ENCODE measurements around the gene ADAMTS2.

ADAMTS2 gene

GRCh38 chr5:179260324-179261070, 84.8 kb downstream of the ADAMTS2 start:
- ATAC-seq (ENCODE audit: insufficient read depth, low read depth) (no peak), DNase-seq (no peak)
- Histone ChIP-seq H3K79me2 (ENCODE audit: insufficient read depth, low read length) (no peaks in the 10 kb centered on the region), H3K4me1 (ENCODE audit: insufficient read depth, low read length) (no peaks in the 10 kb centered on the region), H3K4me2 (ENCODE audit: insufficient read depth, low read length) (no peak overlapping the region), H3K9me3 (ENCODE audit: insufficient read depth, low read length, severe bottlenecking) (no peaks in the 10 kb centered on the region), H3K27me3 (ENCODE audit: insufficient read depth, low read length, poor library complexity) (no peaks in the 10 kb centered on the region), H3K4me3 (ENCODE audit: low read depth in 1 of 2, low read length in 2 of 2) (no peak overlapping the region), H4K20me1 (ENCODE audit: insufficient read depth, low read length) (no peaks in the 10 kb centered on the region), H3K9ac (ENCODE audit: low read depth, low read length) (no peak overlapping the region), H2AFZ (ENCODE audit: low read depth, low read length) (no peak overlapping the region), H3K27ac (ENCODE audit: low read length) (no peak overlapping the region), H3K36me3 (ENCODE audit: insufficient read depth, low read length) (no peaks in the 10 kb centered on the region)
- TF ChIP-seq EZH2 (IDR thresholded peaks at IDR 0.05; ENCODE audit: borderline replicate concordance, low read depth, low read length, severe bottlenecking), result no peak
- no peak for TF ChIP-seq CTCF (IDR thresholded peaks at IDR 0.05; ENCODE audit: borderline replicate concordance, extremely low read depth, low read length, poor library complexity, severe bottlenecking)

- H4K20me1 ChIP-seq (ENCODE audit: insufficient read depth, low read length), result no peaks in the 10 kb centered on the region
- no peak overlapping the region for H3K4me2 ChIP-seq (ENCODE audit: insufficient read depth, low read length)
- H3K27me3 ChIP-seq (ENCODE audit: insufficient read depth, low read length, poor library complexity), result no peaks in the 10 kb centered on the region
- no peaks in the 10 kb centered on the region for H3K79me2 ChIP-seq (ENCODE audit: insufficient read depth, low read length)
- H3K4me3 ChIP-seq (ENCODE audit: low read depth in 1 of 2, low read length in 2 of 2), result no peak overlapping the region
- no peak for ATAC-seq (ENCODE audit: insufficient read depth, low read depth)
- no peaks in the 10 kb centered on the region for H3K36me3 ChIP-seq (ENCODE audit: insufficient read depth, low read length)
- H3K27ac ChIP-seq (ENCODE audit: low read length), result no peak overlapping the region
- no peak for TF ChIP-seq CTCF (IDR thresholded peaks at IDR 0.05; ENCODE audit: borderline replicate concordance, extremely low read depth, low read length, poor library complexity, severe bottlenecking)
- TF ChIP-seq EZH2 (IDR thresholded peaks at IDR 0.05; ENCODE audit: borderline replicate concordance, low read depth, low read length, severe bottlenecking), result no peak
- DNase-seq, result no peak
- H3K4me1 ChIP-seq (ENCODE audit: insufficient read depth, low read length), result no peaks in the 10 kb centered on the region
- no peak overlapping the region for H2AFZ ChIP-seq (ENCODE audit: low read depth, low read length)
- no peak overlapping the region for H3K9ac ChIP-seq (ENCODE audit: low read depth, low read length)
- H3K9me3 ChIP-seq (ENCODE audit: insufficient read depth, low read length, severe bottlenecking), result no peaks in the 10 kb centered on the region
These were observed 85.4 kb downstream of the ADAMTS2 start for GRCh38 chr5:179259731-179260323.

- DNase-seq (no peak), ATAC-seq (ENCODE audit: insufficient read depth, low read depth) (no peak)
- no peak overlapping the region for H3K27ac ChIP-seq (ENCODE audit: low read length)
- no peak overlapping the region for H3K9ac ChIP-seq (ENCODE audit: low read depth, low read length)
- H3K4me1 ChIP-seq (ENCODE audit: insufficient read depth, low read length), result no peaks in the 10 kb centered on the region
- H3K79me2 ChIP-seq (ENCODE audit: insufficient read depth, low read length), result no peaks in the 10 kb centered on the region
- no peaks in the 10 kb centered on the region for H4K20me1 ChIP-seq (ENCODE audit: insufficient read depth, low read length)
- H3K27me3 ChIP-seq (ENCODE audit: insufficient read depth, low read length, poor library complexity), result no peaks in the 10 kb centered on the region
- H3K4me2 ChIP-seq (ENCODE audit: insufficient read depth, low read length), result no peak overlapping the region
- H3K4me3 ChIP-seq (ENCODE audit: low read depth in 1 of 2, low read length in 2 of 2), result no peak overlapping the region
- H3K9me3 ChIP-seq (ENCODE audit: insufficient read depth, low read length, severe bottlenecking), result no peaks in the 10 kb centered on the region
- H3K36me3 ChIP-seq (ENCODE audit: insufficient read depth, low read length), result no peaks in the 10 kb centered on the region
- H2AFZ ChIP-seq (ENCODE audit: low read depth, low read length), result no peak overlapping the region
- no peak for TF ChIP-seq CTCF (IDR thresholded peaks at IDR 0.05; ENCODE audit: borderline replicate concordance, extremely low read depth, low read length, poor library complexity, severe bottlenecking)
- TF ChIP-seq EZH2 (IDR thresholded peaks at IDR 0.05; ENCODE audit: borderline replicate concordance, low read depth, low read length, severe bottlenecking), result no peak
These were observed 86.1 kb downstream of the ADAMTS2 start for GRCh38 chr5:179258922-179259730.

All from DND-41 (cell line).